GM12801 (cell line): ENCODE measurements around the gene PLCB3.

Source experiments
- TF ChIP-seq, protein P1 (sequence below): IDR thresholded peaks from one replicate; pipeline ENCODE4 v1.5.1; 2011; ENCODE audit warnings: control low read depth; ENCODE audit not compliant: insufficient read length; ENCODE audit errors: extremely low read depth

Gene PLCB3

DNA sequence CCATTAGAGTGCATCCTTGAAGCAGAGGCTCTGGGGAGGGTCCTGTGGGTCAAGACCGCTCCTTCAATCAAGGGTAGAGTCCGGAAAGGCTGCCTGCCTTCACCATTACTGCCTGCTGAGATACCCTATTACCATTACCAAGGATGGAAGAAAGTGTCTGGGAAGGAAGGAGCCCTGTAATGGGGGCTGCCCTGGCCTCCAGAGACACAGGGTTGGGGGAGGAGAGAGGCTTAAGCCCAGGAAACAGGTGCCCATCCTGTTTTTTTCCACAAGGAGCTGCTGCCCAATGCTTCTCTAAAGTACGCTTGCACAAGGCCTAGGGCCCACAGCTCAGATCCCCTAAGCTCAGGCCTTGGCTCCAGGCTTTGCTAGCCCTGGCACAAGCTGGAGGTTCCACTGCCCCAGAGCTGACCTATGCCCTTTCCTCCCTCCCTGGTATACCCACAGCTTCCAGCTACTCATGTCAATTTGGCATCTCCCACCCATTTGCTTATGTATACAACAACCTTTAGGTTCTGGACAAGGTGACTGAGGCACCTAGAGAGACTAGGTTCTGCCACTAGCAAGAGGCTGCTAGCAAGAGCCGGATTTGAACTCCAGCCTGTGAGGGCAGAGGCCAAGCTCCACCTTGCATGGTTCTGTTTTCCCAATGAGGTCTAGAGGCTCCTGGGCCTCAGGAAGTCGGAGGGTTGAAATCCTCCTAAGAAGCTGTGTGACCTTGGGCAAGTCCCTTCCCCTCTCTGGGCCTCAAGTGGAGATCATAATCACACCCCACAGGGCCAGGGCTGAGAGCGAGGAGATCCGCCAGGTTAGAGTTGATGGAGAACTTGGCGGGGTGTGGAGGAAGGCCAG, 1.5 kb upstream of the PLCB3 start:
- TF ChIP-seq, protein P1, sequence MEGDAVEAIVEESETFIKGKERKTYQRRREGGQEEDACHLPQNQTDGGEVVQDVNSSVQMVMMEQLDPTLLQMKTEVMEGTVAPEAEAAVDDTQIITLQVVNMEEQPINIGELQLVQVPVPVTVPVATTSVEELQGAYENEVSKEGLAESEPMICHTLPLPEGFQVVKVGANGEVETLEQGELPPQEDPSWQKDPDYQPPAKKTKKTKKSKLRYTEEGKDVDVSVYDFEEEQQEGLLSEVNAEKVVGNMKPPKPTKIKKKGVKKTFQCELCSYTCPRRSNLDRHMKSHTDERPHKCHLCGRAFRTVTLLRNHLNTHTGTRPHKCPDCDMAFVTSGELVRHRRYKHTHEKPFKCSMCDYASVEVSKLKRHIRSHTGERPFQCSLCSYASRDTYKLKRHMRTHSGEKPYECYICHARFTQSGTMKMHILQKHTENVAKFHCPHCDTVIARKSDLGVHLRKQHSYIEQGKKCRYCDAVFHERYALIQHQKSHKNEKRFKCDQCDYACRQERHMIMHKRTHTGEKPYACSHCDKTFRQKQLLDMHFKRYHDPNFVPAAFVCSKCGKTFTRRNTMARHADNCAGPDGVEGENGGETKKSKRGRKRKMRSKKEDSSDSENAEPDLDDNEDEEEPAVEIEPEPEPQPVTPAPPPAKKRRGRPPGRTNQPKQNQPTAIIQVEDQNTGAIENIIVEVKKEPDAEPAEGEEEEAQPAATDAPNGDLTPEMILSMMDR, result no peak

DNA sequence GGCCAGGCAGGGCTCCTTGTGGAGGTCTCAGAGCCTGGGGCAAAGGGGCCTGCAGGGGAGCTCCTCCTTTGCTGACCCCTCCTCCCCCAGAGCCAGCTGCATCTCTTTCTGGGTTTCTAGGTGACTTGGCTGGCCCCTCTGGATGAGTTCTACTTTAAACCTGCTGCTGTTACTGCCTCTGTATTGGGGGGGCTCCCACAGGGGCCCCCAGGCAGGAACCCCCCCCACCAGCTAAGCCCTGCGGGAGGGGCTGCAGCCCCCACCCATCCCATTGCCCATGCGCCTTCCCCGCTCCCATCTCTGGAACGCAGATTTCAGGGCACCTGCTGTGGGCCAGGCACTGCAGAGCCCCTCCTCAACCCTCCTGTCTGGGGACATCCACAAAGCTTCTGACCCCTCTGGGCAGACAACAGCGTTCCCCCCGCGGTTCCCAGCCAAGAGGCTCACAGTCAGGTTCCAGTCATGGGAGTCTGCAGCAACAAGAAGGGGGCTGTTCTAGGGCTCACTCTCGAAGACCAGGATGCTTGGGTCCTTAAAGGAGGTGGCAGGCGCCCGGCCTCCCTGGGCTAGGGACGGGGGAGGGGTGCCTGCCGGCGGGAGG, 815 bp upstream of the PLCB3 start:
- TF ChIP-seq, protein P1, result no peak

DNA sequence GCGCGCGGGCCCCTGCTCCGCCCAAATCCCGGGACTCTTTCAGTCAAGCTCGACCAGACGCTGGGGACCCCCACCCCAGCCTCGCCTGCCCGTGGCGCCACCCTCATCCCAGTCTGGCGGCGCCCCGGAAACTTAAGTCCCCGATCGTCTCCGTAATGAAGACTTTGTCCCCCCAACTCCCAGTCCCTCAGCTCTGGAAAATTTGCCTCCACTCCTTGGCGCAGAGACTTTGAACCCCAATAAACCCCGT, 348 bp downstream of the PLCB3 start:
- TF ChIP-seq, protein P1, result no peak

DNA sequence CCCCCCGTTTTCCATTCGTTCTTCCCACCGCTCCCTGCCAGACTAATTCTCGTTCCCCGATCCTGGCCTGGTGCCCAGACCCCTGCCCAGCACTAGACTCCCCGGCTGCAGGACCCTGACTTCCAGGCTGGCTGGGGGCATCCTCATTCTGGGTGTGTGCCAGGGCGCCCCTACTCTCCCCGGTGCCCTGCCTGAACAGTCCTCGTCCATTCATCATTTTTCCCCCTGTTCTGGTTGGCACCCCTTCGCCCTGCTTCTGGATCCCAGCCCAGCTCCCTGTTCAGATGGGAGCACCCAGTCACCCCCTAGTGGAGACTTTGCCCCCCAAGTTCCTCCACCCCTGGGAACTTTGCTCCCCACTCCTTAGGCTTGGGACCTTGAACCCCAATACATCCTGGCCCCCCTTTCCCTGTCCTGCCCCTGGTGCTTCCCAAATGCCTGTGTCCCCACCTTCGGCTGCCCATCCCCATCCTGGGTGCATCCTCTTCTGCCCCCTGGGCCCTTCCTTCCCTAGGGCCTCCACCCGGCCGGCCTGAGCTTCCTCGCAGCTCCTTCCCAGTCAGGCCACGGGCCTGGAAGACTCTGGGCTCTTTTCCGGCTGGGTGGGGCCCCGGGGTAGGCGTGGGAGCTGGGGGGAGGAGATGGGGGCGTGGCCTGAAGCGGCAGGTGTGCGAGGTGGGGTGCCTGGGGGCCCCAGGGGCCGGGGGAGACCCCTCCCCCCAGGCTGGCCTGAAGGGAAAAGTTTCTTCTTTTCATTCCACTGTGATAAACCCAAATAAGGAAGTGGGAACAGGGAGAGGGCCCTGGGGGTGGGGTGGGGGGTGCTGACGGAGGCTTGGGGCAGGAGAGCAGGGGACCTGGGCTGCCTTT, 908 bp downstream of the PLCB3 start:
- TF ChIP-seq, protein P1, result no peak

DNA sequence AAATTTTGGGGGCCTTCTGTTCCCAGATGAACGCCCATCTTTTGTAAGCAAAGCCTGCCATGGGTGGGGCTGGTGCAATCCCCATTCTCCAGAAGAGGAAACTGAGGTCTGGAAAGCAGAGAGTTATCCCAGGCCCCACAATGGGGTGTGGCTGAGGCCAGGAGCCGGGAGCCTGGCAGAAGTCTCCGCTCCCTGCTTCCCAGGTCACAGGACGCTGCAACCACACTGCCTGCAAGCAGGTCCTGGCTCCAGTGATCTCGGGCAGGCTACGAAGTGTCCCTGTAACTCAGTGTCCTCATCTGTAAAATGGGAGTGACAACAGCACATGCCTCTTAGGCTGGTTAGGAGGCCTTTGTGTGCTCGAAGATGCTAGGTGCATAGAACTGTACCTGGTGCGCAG, 1.7 kb downstream of the PLCB3 start:
- TF ChIP-seq, protein P1, result no peak

DNA sequence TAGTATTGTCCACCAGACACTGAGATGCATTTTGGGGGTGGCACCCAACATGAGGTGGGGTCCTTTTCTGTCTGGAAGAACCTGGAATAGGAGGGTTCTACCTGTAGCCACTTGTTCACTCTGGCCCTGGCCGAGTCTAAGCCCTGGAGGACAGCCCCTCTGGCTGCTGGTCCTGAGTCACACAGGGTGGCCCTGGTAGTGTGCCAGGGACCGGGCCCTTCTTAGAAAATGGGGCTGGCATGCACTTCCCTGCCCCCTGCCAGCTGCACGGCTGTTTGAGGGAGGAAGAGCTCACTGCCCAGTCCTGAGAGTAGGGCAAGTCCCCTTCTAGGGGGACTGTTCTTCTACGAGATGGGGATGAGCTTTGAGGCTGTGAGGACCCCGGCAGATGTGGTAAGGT, 2.2 kb downstream of the PLCB3 start:
- TF ChIP-seq, protein P1, result no peak

DNA sequence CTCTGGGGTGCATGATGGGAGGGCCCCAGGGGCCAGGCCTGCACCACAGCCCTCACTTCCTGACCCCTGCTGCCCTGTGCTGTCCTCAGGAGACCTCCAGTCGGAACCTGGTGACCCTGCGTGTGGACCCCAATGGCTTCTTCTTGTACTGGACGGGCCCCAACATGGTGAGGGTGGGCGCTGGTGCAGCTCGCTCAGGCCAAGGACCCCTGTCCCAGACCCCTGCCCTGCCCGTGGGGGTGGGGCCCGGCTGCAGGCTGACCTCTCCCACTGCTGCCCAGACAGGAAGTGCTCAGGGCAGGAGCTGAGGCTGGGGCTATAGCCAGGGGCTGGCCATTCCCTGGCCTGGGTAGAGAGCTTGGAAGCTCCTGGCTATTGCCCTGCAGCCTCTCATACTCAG, 3.0 kb downstream of the PLCB3 start:
- TF ChIP-seq, protein P1, result no peak
